CD4-positive, alpha-beta T cell treated with Interferon alpha-2 for 1 hour (primary cell): Measurements from ENCODE around the gene APOC1.
"Not testable (repeated sequence)": the region's sequence is repeated elsewhere in the genome, so short reads cannot be mapped to it uniquely, and the experiment has no call there.

ENCODE experiments used
- DNase-seq, 2 donors: peaks; one replicate each; pipeline ENCODE4 v3.0.0-alpha.2; 2020 to 2022

Gene APOC1

DNA sequence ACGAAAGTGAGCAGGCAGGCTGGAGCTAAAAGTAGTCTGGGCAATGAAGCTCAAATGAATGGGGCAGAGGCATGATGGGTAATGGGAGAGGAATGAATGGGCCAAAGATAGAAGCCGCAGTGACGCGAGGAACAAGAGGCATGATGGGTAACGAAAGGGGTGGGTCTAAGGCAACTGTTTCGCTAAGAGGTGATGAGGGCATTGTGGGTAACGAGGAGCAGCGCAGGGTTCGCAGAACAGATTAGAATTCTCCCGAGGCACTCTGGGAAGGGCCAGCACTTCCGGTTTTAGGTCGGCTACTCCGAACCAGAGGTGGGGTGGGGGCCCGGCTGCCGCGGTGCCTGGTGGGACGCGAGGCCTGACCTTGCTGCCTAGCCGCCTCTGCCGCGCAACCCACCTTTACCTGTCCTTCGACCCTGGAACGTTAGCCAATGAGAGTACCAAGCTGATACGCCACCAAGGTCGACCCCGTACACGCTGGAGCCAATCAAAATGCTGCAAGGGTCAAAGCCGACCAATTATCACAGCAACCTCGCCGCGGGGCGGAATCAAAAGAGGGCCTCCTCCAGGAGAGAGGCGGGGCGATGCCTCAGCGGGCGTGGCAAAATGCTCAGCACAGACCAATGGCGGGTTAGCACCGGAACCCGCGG, 23.9 kb upstream of the APOC1 start:
- DNase-seq = no peak

- peak; percentile 100 for DNase-seq
Measured at GRCh38 chr19:44891016-44891882, 23.2 kb upstream of the APOC1 start, which contains the start of gene TOMM40. TSS of gene TOMM40 (plus strand) at chr19:44891254. CDS start at chr19:44891416, 162 bp downstream.

GRCh38 chr19:44892932-44893331, 21.5 kb upstream of the APOC1 start:
- DNase-seq = no peak

DNA sequence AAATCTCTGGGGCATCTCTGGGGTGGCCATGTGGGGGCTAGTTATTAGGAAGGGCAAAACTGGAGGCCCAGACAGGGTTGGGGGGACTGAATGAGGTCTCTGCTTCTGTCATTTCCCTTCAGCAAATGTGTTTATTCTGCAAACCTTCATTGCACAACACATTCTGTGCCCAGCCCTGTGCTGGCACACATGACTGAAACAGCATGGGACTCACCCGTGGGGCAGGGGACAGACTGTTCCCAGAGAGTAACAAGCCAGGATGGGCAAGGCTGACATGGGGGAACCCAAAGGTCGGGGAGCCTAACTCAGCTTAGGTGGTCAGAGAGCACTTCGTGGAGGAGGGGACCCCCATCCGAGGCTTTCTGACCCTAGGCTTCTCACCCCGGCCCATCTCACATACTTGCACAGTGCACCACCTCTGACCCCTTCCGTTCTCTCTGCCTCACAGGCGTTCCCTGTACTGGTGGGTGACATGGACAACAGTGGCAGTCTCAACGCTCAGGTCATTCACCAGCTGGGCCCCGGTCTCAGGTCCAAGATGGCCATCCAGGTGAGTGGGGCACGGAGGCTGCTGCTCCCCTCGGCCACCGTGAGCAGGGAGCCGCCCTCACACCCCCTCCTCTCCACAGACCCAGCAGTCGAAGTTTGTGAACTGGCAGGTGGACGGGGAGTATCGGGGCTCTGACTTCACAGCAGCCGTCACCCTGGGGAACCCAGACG, 20.9 kb upstream of the APOC1 start:
- no peak for DNase-seq

DNA sequence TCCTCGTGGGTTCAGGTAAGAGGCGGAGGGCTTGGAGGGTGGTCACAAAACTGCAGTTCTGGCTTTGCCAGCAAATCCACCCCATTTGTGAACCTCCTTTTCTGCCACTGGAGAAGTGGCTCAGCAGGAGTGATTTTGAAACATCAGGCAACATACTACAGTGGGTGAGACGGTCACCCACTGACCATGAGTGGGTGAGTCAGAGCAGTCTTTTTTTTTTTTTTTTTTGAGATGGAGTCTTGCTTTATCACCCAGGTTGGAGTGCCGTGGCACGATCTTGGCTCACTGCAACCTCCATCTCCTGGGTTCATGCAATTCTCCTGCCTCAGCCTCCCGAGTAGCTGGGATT, 20.4 kb upstream of the APOC1 start:
- no peak for DNase-seq

DNA sequence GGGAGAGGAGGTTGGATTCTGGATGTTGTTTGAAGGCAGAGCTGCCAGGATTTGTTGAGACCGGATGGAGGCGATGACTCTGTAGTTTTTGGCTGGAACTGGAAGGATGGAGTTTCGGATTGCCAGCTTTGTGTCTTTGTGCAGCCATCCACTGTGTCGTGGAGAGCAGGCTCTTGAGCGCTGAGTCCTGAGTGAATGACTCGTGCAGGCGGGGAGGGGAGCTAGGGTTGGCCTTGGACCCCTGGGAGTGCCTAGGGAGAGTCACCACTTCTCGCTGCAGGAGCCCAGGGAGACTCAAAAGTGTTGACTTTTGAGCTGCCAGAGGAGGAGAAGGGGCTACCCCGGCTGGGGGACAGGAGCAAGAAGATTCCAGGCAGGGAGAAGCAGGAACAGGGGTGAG, 19.5 kb upstream of the APOC1 start:
- no peak for DNase-seq

DNA sequence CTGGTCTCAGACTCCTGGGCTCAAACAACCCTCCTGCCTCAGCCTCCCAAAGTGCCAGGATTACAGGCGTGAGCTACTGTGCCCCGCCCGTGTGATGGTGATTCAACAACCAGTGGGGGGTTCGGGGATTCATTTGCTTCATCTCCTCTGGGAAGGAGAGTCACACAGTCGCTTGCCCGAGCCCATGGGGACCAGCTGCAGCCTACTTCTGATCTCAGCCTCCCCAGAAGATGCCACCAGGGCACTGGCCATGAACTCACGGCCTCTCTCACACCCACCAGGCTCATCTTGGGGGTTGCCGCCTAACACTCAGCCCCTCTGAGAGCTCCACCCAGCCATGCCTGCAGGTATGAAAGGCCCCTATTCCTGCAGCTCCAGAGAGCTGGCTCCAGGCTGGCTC, 16.6 kb upstream of the APOC1 start:
- no peak for DNase-seq

DNA sequence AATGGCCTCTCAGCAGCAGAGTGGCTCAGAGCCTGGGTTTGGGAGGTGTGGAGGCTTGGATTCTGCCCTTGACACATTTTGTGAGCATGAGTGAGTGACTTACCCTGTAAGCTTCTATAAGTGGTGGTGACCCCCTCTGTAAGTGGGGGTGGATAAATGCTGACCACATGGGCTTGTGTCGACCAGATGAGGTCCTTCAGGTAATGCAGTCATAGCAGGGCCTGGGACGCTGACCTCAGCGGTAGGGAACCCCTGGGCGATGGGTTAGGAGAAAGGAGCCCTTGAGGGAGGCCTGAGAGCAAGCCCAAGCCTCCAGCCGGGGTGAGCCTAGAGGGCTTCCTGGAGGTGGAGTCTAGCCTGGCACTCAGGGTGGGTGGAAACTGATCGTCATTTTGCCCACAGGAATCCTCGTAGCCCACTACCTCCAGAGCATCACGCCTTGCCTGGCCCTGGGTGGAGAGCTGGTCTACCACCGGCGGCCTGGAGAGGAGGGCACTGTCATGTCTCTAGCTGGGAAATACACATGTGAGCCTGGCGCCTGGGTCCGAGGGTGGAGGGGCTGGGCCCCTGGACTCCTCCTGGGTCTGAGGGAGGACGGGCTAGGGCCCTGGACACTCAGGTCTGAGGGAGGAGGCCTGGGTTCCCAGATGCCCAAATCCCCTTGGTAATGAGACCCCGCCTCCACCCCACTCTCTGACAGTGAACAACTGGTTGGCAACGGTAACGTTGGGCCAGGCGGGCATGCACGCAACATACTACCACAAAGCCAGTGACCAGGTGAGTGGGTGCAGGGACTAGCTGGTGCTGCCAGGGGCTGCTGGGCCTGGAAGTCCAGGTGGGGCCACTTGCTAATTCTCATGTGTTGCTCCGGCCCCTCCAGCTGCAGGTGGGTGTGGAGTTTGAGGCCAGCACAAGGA, 13.8 kb upstream of the APOC1 start:
- no peak for DNase-seq

GRCh38 chr19:44903216-44903601, 11.2 kb upstream of the APOC1 start:
- no peak for DNase-seq

- DNase-seq = peak; percentile 58 to 74
Measured at GRCh38 chr19:44903602-44904425, 10.6 kb upstream of the APOC1 start.

- no peak for DNase-seq
Measured at GRCh38 chr19:44904426-44904994, 9.9 kb upstream of the APOC1 start.

DNA sequence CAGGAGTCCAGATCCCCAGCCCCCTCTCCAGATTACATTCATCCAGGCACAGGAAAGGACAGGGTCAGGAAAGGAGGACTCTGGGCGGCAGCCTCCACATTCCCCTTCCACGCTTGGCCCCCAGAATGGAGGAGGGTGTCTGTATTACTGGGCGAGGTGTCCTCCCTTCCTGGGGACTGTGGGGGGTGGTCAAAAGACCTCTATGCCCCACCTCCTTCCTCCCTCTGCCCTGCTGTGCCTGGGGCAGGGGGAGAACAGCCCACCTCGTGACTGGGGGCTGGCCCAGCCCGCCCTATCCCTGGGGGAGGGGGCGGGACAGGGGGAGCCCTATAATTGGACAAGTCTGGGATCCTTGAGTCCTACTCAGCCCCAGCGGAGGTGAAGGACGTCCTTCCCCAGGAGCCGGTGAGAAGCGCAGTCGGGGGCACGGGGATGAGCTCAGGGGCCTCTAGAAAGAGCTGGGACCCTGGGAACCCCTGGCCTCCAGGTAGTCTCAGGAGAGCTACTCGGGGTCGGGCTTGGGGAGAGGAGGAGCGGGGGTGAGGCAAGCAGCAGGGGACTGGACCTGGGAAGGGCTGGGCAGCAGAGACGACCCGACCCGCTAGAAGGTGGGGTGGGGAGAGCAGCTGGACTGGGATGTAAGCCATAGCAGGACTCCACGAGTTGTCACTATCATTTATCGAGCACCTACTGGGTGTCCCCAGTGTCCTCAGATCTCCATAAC, 8.8 kb upstream of the APOC1 start, which contains the start of gene APOE:
Gene APOE, plus strand, starts transcription at position 360 of the 724 bp plus-strand sequence. CDS start 829 bp downstream, outside the sequence.
- no peak for DNase-seq

DNA sequence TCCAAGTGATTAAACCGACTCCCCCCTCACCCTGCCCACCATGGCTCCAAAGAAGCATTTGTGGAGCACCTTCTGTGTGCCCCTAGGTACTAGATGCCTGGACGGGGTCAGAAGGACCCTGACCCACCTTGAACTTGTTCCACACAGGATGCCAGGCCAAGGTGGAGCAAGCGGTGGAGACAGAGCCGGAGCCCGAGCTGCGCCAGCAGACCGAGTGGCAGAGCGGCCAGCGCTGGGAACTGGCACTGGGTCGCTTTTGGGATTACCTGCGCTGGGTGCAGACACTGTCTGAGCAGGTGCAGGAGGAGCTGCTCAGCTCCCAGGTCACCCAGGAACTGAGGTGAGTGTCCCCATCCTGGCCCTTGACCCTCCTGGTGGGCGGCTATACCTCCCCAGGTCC, 6.8 kb upstream of the APOC1 start:
- DNase-seq = no peak

DNA sequence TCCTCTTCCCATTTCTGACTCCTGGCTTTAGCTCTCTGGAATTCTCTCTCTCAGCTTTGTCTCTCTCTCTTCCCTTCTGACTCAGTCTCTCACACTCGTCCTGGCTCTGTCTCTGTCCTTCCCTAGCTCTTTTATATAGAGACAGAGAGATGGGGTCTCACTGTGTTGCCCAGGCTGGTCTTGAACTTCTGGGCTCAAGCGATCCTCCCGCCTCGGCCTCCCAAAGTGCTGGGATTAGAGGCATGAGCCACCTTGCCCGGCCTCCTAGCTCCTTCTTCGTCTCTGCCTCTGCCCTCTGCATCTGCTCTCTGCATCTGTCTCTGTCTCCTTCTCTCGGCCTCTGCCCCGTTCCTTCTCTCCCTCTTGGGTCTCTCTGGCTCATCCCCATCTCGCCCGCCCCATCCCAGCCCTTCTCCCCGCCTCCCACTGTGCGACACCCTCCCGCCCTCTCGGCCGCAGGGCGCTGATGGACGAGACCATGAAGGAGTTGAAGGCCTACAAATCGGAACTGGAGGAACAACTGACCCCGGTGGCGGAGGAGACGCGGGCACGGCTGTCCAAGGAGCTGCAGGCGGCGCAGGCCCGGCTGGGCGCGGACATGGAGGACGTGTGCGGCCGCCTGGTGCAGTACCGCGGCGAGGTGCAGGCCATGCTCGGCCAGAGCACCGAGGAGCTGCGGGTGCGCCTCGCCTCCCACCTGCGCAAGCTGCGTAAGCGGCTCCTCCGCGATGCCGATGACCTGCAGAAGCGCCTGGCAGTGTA, 6.2 kb upstream of the APOC1 start:
- DNase-seq = no peak

- no peak for DNase-seq
Measured at GRCh38 chr19:44908836-44909261, 5.6 kb upstream of the APOC1 start.

DNA sequence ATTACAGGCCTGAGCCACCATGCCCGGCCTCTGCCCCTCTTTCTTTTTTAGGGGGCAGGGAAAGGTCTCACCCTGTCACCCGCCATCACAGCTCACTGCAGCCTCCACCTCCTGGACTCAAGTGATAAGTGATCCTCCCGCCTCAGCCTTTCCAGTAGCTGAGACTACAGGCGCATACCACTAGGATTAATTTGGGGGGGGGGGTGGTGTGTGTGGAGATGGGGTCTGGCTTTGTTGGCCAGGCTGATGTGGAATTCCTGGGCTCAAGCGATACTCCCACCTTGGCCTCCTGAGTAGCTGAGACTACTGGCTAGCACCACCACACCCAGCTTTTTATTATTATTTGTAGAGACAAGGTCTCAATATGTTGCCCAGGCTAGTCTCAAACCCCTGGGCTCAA, 4.6 kb upstream of the APOC1 start:
- DNase-seq = no peak

- not testable (repeated sequence) for DNase-seq
Measured at GRCh38 chr19:44911896-44912295, 2.5 kb upstream of the APOC1 start.

DNA sequence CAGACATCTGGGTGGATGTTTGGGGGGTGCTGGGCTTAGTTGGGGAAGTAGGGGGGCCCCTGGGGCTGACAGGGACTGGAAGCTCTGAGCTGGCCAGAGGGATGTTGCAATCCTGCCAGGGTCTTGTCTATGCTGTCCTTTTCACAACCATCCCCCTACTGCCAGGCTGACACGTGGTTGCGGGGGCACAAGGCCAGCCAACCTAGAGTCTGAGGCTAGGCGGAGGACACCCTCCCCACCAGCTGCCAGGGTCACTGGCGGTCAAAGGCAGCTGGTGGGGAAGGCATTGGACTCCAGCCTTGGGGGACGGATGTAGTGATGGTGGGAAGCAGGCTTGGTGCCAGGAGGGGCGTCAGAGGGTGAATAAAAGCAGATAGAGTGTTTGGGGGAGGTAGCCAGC, 1.6 kb upstream of the APOC1 start:
- no peak for DNase-seq
